ENCODE data around the gene FBXO8. TPM values are rescaled to one million over a fixed set of nuclear protein-coding genes. Genes with fewer than 3 reads are reported as not detected.

FBXO8 gene
- total RNA-seq, 1 experiment from 2014 or later = 8.2 TPM

- H3K4me2 ChIP-seq (ENCODE audit: low read length) = no peak overlapping the region
- H3F3A ChIP-seq (ENCODE audit: low read length, unreplicated experiment) = no peaks in the 10 kb centered on the region
- no peak overlapping the region for H3K9ac ChIP-seq (ENCODE audit: low read length)
- no peaks in the 10 kb centered on the region for H3K27me3 ChIP-seq (ENCODE audit: low read length)
- H3K9me3 ChIP-seq (ENCODE audit: low read length) = no peaks in the 10 kb centered on the region
- H3K27ac ChIP-seq (ENCODE audit: low read length) = no peak overlapping the region
- no peak for ATAC-seq
- ChIA-PET CTCF (no interaction called here), POLR2A (ENCODE audit: unreplicated experiment) (no interaction called here)
- no peak overlapping the region for H2AFZ ChIP-seq (ENCODE audit: low read length)
- H3K36me3 ChIP-seq (ENCODE audit: low read depth, low read length) = no peaks in the 10 kb centered on the region
- no TSS peak for BruUV-seq (replicated peaks)
- no peaks in the 10 kb centered on the region for H4K20me1 ChIP-seq (ENCODE audit: low read length)
- DNase-seq = no peak
- no peak overlapping the region for H3K4me3 ChIP-seq (ENCODE audit: low read length)
- no peaks in the 10 kb centered on the region for H3K9me2 ChIP-seq (replicated peaks; ENCODE audit: low read length)
- intact Hi-C loops (cut with micrococcal nuclease) = no loop called here
- H3K4me1 ChIP-seq (ENCODE audit: insufficient read depth, low read length) = peaks cover 9% of the 10 kb centered on the region; the same call in 1 of the 2 replicates
- TF ChIP-seq CTCF (conservative IDR thresholded peaks at IDR 0.05; ENCODE audit: low read depth, low read length) = no peak
- no peak for TF ChIP-seq EZH2phosphoT487 (IDR thresholded peaks at IDR 0.05; ENCODE audit: borderline replicate concordance, low read length)
- TF ChIP-seq EZH2 (IDR thresholded peaks at IDR 0.05; ENCODE audit: low read length, unreplicated experiment) = no peak
- H3K79me2 ChIP-seq (ENCODE audit: low read length) = peaks cover 34% of the 10 kb centered on the region
These were observed 9.5 kb downstream of the FBXO8 start for GRCh38 chr4:174273930-174274329.

GRCh38 chr4:174266416-174266815, 17.1 kb downstream of the FBXO8 start:
- Histone ChIP-seq H3K36me3 (ENCODE audit: low read depth, low read length) (no peaks in the 10 kb centered on the region), H3K9me2 (replicated peaks; ENCODE audit: low read length) (no peaks in the 10 kb centered on the region), H3K27ac (ENCODE audit: low read length) (no peak overlapping the region), H3F3A (ENCODE audit: low read length, unreplicated experiment) (no peaks in the 10 kb centered on the region), H3K4me1 (ENCODE audit: insufficient read depth, low read length) (no peaks in the 10 kb centered on the region), H4K20me1 (ENCODE audit: low read length) (no peaks in the 10 kb centered on the region), H3K9me3 (ENCODE audit: low read length) (no peaks in the 10 kb centered on the region), H2AFZ (ENCODE audit: low read length) (no peak overlapping the region), H3K4me3 (ENCODE audit: low read length) (no peak overlapping the region), H3K9ac (ENCODE audit: low read length) (no peak overlapping the region), H3K27me3 (ENCODE audit: low read length) (no peaks in the 10 kb centered on the region), H3K79me2 (ENCODE audit: low read length) (no peaks in the 10 kb centered on the region), H3K4me2 (ENCODE audit: low read length) (no peak overlapping the region)
- ChIA-PET POLR2A (ENCODE audit: unreplicated experiment) (no interaction called here), CTCF (no interaction called here)
- no peak for ATAC-seq
- intact Hi-C loops (cut with micrococcal nuclease) = no loop called here
- DNase-seq = no peak
- no TSS peak for BruUV-seq (replicated peaks)
- no peak for TF ChIP-seq EZH2 (IDR thresholded peaks at IDR 0.05; ENCODE audit: low read length, unreplicated experiment)
- TF ChIP-seq CTCF (conservative IDR thresholded peaks at IDR 0.05; ENCODE audit: low read depth, low read length) = no peak
- TF ChIP-seq EZH2phosphoT487 (IDR thresholded peaks at IDR 0.05; ENCODE audit: borderline replicate concordance, low read length) = no peak

- Histone ChIP-seq H3K79me2 (ENCODE audit: low read length) (no peaks in the 10 kb centered on the region), H3K27me3 (ENCODE audit: low read length) (no peaks in the 10 kb centered on the region), H3K9me2 (replicated peaks; ENCODE audit: low read length) (no peaks in the 10 kb centered on the region), H3K4me3 (ENCODE audit: low read length) (no peak overlapping the region), H3K9me3 (ENCODE audit: low read length) (no peaks in the 10 kb centered on the region), H3K27ac (ENCODE audit: low read length) (no peak overlapping the region), H3K4me2 (ENCODE audit: low read length) (no peak overlapping the region), H4K20me1 (ENCODE audit: low read length) (no peaks in the 10 kb centered on the region), H2AFZ (ENCODE audit: low read length) (no peak overlapping the region), H3K4me1 (ENCODE audit: insufficient read depth, low read length) (no peaks in the 10 kb centered on the region), H3K9ac (ENCODE audit: low read length) (no peak overlapping the region), H3F3A (ENCODE audit: low read length, unreplicated experiment) (no peaks in the 10 kb centered on the region), H3K36me3 (ENCODE audit: low read depth, low read length) (no peaks in the 10 kb centered on the region)
- TF ChIP-seq EZH2 (IDR thresholded peaks at IDR 0.05; ENCODE audit: low read length, unreplicated experiment) (no peak), CTCF (conservative IDR thresholded peaks at IDR 0.05; ENCODE audit: low read depth, low read length) (no peak), EZH2phosphoT487 (IDR thresholded peaks at IDR 0.05; ENCODE audit: borderline replicate concordance, low read length) (no peak)
- CTCF ChIA-PET = no interaction called here
- intact Hi-C loops (cut with micrococcal nuclease) = no loop called here
- no peak for DNase-seq
- no TSS peak for BruUV-seq (replicated peaks)
- POLR2A ChIA-PET (ENCODE audit: unreplicated experiment) = no interaction called here
- no peak for ATAC-seq
These were observed 17.6 kb downstream of the FBXO8 start for GRCh38 chr4:174265916-174266315.

All from PC-3 (cell line).